Measurements from ENCODE around the gene STN1. TPM values are rescaled to one million over a fixed set of nuclear protein-coding genes. Genes with fewer than 3 reads are reported as not detected.

The STN1 gene
- total and polyA plus RNA-seq, 9 of the 15 experiments (the other 6 are each of a cell fraction or from before 2014, with no cell fraction given) = 9.1 to 19.6 (median 13.8) TPM

GRCh38 chr10:103843854-103844570 is 74.0 kb downstream of the STN1 start (continued):
- TF ChIP-seq, protein P1, sequence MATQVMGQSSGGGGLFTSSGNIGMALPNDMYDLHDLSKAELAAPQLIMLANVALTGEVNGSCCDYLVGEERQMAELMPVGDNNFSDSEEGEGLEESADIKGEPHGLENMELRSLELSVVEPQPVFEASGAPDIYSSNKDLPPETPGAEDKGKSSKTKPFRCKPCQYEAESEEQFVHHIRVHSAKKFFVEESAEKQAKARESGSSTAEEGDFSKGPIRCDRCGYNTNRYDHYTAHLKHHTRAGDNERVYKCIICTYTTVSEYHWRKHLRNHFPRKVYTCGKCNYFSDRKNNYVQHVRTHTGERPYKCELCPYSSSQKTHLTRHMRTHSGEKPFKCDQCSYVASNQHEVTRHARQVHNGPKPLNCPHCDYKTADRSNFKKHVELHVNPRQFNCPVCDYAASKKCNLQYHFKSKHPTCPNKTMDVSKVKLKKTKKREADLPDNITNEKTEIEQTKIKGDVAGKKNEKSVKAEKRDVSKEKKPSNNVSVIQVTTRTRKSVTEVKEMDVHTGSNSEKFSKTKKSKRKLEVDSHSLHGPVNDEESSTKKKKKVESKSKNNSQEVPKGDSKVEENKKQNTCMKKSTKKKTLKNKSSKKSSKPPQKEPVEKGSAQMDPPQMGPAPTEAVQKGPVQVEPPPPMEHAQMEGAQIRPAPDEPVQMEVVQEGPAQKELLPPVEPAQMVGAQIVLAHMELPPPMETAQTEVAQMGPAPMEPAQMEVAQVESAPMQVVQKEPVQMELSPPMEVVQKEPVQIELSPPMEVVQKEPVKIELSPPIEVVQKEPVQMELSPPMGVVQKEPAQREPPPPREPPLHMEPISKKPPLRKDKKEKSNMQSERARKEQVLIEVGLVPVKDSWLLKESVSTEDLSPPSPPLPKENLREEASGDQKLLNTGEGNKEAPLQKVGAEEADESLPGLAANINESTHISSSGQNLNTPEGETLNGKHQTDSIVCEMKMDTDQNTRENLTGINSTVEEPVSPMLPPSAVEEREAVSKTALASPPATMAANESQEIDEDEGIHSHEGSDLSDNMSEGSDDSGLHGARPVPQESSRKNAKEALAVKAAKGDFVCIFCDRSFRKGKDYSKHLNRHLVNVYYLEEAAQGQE (IDR thresholded peaks at IDR 0.05; ENCODE audit: borderline replicate concordance) = no peak
- TF ChIP-seq, protein P1 (CRISPR knock-in tag; IDR thresholded peaks at IDR 0.05; ENCODE audit: low read depth) = no peak
- TF ChIP-seq EZH2 (IDR thresholded peaks at IDR 0.05; ENCODE audit: borderline replicate concordance, low read depth, low read length) (no peak), HNRNPK (IDR thresholded peaks at IDR 0.05; ENCODE audit: low read depth, low read length, poor library complexity, severe bottlenecking) (no peak), CCNT2 (IDR thresholded peaks at IDR 0.05; ENCODE audit: borderline replicate concordance, extremely low read depth, insufficient read length, low read depth, low read length) (no peak), TCF7L2 (IDR thresholded peaks at IDR 0.05; ENCODE audit: low read depth, low read length) (no peak), CEBPG (CRISPR knock-in tag; IDR thresholded peaks at IDR 0.05) (no peak), CEBPG (tag; conservative IDR thresholded peaks at IDR 0.05 in 1 of 2, IDR thresholded peaks at IDR 0.05 in 1 of 2) (no peak)
- TF ChIP-seq, protein P2, sequence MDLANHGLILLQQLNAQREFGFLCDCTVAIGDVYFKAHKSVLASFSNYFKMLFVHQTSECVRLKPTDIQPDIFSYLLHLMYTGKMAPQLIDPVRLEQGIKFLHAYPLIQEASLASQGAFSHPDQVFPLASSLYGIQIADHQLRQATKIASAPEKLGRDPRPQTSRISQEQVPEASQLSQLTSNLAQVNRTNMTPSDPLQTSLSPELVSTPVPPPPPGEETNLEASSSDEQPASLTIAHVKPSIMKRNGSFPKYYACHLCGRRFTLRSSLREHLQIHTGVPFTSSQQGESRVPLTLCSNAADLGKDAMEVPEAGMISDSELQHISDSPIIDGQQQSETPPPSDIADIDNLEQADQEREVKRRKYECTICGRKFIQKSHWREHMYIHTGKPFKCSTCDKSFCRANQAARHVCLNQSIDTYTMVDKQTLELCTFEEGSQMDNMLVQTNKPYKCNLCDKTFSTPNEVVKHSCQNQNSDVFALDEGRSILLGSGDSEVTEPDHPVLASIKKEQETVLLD (IDR thresholded peaks at IDR 0.05) = no peak

Data from K562 (cell line).